HepG2 (cell line): ENCODE data around the gene NSUN6. TPM values are rescaled to one million over a fixed set of nuclear protein-coding genes. Genes with fewer than 3 reads are reported as not detected.

Experiments used
- ATAC-seq: fragments of 200-7000 bp; cut with Tn5 transposase; 3 replicates; pipeline ENCODE4 v1.9.1; 2020; ENCODE audit warnings: mild to moderate bottlenecking, moderate library complexity
- BruUV-seq: library from RNA; stranded (reverse); fragments of 400-500 nt; replicated peaks from 2 replicates; lab custom pipeline; 2021; lab: Mats Ljungman, UMichigan
- CTCF ChIA-PET: fragments of 300-600 bp; formaldehyde crosslinking; extraction: SDS; loops from one replicate; lab custom pipeline; 2021; ENCODE audit warnings: low total read pairs, inconsistent platforms, low intra/inter-chr PET ratio; lab: Yijun Ruan, JAX
- POLR2A ChIA-PET: fragments of 350-600 bp; sonication (Branson Sonifier 250); formaldehyde crosslinking; loops from one replicate; lab custom pipeline; 2020; ENCODE audit warnings: antibody characterized with exemption, inconsistent platforms; lab: Yijun Ruan, JAX
- DNase-seq: peaks from one replicate; pipeline ENCODE4 v3.0.0-alpha.2; 2015; ENCODE audit warnings: low spot score
- FAIRE-seq: peaks from 3 replicates; lab custom pipeline; 2011; peaks lifted over from hg19 to GRCh38; lab: Jason Lieb, UNC
- H2AFZ ChIP-seq: one replicate; pipeline ENCODE4 v1.6.1; 2011; ENCODE audit warnings: low read length, inconsistent platforms
- H3K27ac ChIP-seq: fragments of 300-600 bp; 3 replicates; pipeline ENCODE4 v1.8.0; 2011; ENCODE audit warnings: mixed run types, mild to moderate bottlenecking, mixed read lengths, low read length, inconsistent platforms; ENCODE audit not compliant: insufficient read depth; ENCODE audit errors: extremely low read length
- H3K27me3 ChIP-seq, 2 experiments: fragments of 200-600 bp in 1 of 2; 2 replicates in 1 of 2; 3 replicates in 1 of 2; pipeline versions ENCODE4 v1.6.0 to v1.8.0; 2011; ENCODE audit warnings: low read length in 2 of 2, mild to moderate bottlenecking in 2 of 2, moderate library complexity in 2 of 2, inconsistent platforms in 1 of 2; ENCODE audit not compliant: insufficient read depth in 2 of 2, control insufficient read depth in 1 of 2
- H3K36me3 ChIP-seq, 2 experiments: fragments of 200-600 bp in 1 of 2; replicated peaks in 1 of 2; 2 replicates in 1 of 2; 3 replicates in 1 of 2; pipeline versions ENCODE4 v1.5.1 to v1.8.0; 2011; ENCODE audit warnings: low read length in 2 of 2, inconsistent platforms in 1 of 2; ENCODE audit not compliant: insufficient read depth in 2 of 2, control insufficient read depth in 1 of 2
- H3K4me1 ChIP-seq: 2 replicates; pipeline ENCODE4 v1.5.1; 2012; ENCODE audit warnings: low read length, inconsistent platforms; ENCODE audit not compliant: insufficient read depth
- H3K4me2 ChIP-seq: 2 replicates; pipeline ENCODE4 v1.6.0; 2011; ENCODE audit warnings: low read depth, low read length, inconsistent platforms
- H3K4me3 ChIP-seq, 3 experiments: fragments of 200-600 bp in 1 of 3; sonication (generic), shearing (Covaris generic) in 1 of 3; replicated peaks in 1 of 3; 2 replicates each; pipeline ENCODE4 v1.5.1; 2011 to 2016; ENCODE audit warnings: low read length in 3 of 3, inconsistent platforms in 2 of 3, low read depth in 2 of 3, mild to moderate bottlenecking in 2 of 3, control low read depth in 1 of 3, mixed read lengths in 1 of 3; ENCODE audit not compliant: insufficient read depth in 1 of 3
- H3K79me2 ChIP-seq: one replicate; pipeline ENCODE4 v1.6.1; 2011; ENCODE audit warnings: low read length, inconsistent platforms; ENCODE audit not compliant: insufficient read depth
- H3K9ac ChIP-seq: 2 replicates; pipeline ENCODE4 v1.6.0; 2011; ENCODE audit warnings: mild to moderate bottlenecking, low read depth, low read length, inconsistent platforms; ENCODE audit not compliant: insufficient read depth
- H3K9me3 ChIP-seq: 2 replicates; pipeline ENCODE4 v1.5.1; 2012; ENCODE audit warnings: mild to moderate bottlenecking, low read length
- H4K20me1 ChIP-seq: 2 replicates; pipeline ENCODE4 v1.6.0; 2011; ENCODE audit warnings: inconsistent platforms, mild to moderate bottlenecking, low read length, moderate library complexity; ENCODE audit not compliant: insufficient read depth
- BRF2 ChIP-seq: sonication (generic); formaldehyde crosslinking; IDR thresholded peaks from 2 replicates; pipeline ENCODE4 v1.8.1; 2022; ENCODE audit warnings: mild to moderate bottlenecking, missing genetic modification reagents
- FOXP4 ChIP-seq: sonication (generic); formaldehyde crosslinking; IDR thresholded peaks from 2 replicates; pipeline ENCODE4 v1.4.0; 2020; ENCODE audit warnings: missing genetic modification reagents
- TP53 ChIP-seq: sonication (generic); formaldehyde crosslinking; conservative IDR thresholded peaks from 2 replicates; pipeline ENCODE4 v1.4.0; 2020; ENCODE audit warnings: missing genetic modification reagents
- YEATS4 ChIP-seq: sonication (generic); formaldehyde crosslinking; IDR thresholded peaks from 2 replicates; pipeline ENCODE4 v1.4.0; 2020; ENCODE audit warnings: missing genetic modification reagents, borderline replicate concordance
- ZMYM3 ChIP-seq: sonication (generic); formaldehyde crosslinking; IDR thresholded peaks from 2 replicates; pipeline ENCODE4 v1.5.1; 2020; ENCODE audit warnings: mild to moderate bottlenecking, missing genetic modification reagents
- ZNF460 ChIP-seq: sonication (generic); formaldehyde crosslinking; IDR thresholded peaks from 2 replicates; pipeline ENCODE4 v1.5.1; 2020; ENCODE audit warnings: missing genetic modification reagents, mild to moderate bottlenecking, borderline replicate concordance
- WGBS: methylation state at CpG from one replicate; pipeline ENCODE4 v1.1.6; 2017; ENCODE audit warnings: low lambda C conversion rate; 5-methylcytosine and 5-hydroxymethylcytosine counted together
- in situ Hi-C: cut with HindIII; loops from 2 replicates; pipeline ENCODE4 v1.10.0; 2017; ENCODE audit warnings: low pct_unique_long_range_greater_than_20kb; ENCODE audit not compliant: extremely low pct_ligation_motif_present
- intact Hi-C: fragments of 100-400 bp; cut with micrococcal nuclease; formaldehyde crosslinking; loops from one replicate; pipeline ENCODE4 v1.10.0; 2022; ENCODE audit not compliant: unreplicated experiment
- polyA plus RNA-seq, 8 experiments: library from polyadenylated mRNA; depleted of rRNA in 3 of 8; stranded (reverse) in 7 of 8; unstranded in 1 of 8; fragments of >200 nt; fragmentation: Illumina TruSeq in 4 of 8; extraction: Trizol in 4 of 8; gene quantifications; 2 replicates each; pipeline versions ENCODE4 v1.2.1 to v1.2.3, GENCODE V29; 2011 to 2016; ENCODE audit warnings: low read depth in 4 of 8, missing spikeins in 1 of 8, mixed read lengths in 1 of 8; ENCODE audit not compliant: insufficient read depth in 1 of 8
- total RNA-seq, 5 experiments: library from RNA; depleted of rRNA; stranded (reverse); fragments of >200 nt; fragmentation: Illumina TruSeq; extraction: Trizol; gene quantifications; 2 replicates each; pipeline ENCODE4 v1.2.3, GENCODE V29; 2016; ENCODE audit warnings: low read depth in 1 of 5
- TF ChIP-seq, protein P1 (sequence below): sonication (generic); formaldehyde crosslinking; IDR thresholded peaks from 2 replicates; pipeline ENCODE4 v1.4.0; 2020; ENCODE audit warnings: missing genetic modification reagents; ENCODE audit errors: not compliant biosample characterization

Gene NSUN6
- total and polyA plus RNA-seq, 2 of the 13 experiments (the other 11 are each of a cell fraction or from before 2014, with no cell fraction given) = 17.2 to 19.3 TPM

DNA sequence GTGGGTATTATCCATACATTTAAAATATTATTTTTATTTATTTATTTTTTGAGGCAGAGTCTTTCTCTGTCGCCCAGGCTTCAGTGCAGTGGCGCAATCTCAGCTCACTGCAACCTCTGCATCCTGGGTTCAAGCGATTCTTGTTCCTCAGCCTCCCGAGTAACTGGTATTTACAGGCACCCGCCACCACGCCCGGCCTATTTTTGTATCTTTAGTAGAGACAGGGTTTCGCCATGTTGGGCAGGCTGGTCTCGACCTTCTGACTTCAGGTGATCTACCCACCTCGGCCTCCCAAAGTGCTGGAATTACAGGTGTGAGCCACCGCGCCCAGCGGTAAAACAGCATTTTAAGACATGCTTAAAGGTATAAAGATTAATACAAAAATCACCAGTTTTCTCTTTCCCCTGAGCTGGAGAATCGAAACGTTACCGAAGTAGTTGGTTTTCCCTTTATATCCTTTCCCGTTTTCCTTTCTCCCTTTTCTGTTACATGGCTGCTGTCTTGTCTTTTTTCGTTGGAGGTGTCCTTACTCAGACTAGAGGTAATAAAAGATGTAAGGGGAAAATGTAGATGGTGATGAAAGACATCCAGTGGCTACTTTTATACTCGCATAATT is 9.5 kb upstream of the NSUN6 start:
- TF ChIP-seq YEATS4 (CRISPR knock-in tag) (no peak), ZNF460 (peak; percentile 93), ZMYM3 (CRISPR knock-in tag) (peak; percentile 73)
- peak overlapping the region; percentile 75 for H3K4me2 ChIP-seq
- H3K9me3 ChIP-seq = no peaks in the 10 kb centered on the region
- WGBS = 39% methylated on average over 19 of the region's 19 CpGs
- in situ Hi-C loops (loop anchor here (25.0 kb wide), 1 partner anchor 999 kb away; no protein-coding TSS in a partner anchor), intact Hi-C loops (no loop called here)
- H4K20me1 ChIP-seq = peaks cover 49% of the 10 kb centered on the region
- POLR2A ChIA-PET = no interaction called here
- no peak for DNase-seq
- no peaks in the 10 kb centered on the region; a peak in 1 of 5 replicates for H3K27me3 ChIP-seq
- H3K4me3 ChIP-seq = peak overlapping the region; percentile 86 to 96 (median 92)
- CTCF ChIA-PET = no interaction called here
- peaks cover 0 to 7% of the 10 kb centered on the region in 2 experiments; a peak in 1 of 5 replicates for H3K36me3 ChIP-seq
- H3K79me2 ChIP-seq = peaks cover 73% of the 10 kb centered on the region
- no peak overlapping the region for H2AFZ ChIP-seq
- peaks cover 47% of the 10 kb centered on the region for H3K4me1 ChIP-seq
- ATAC-seq = no peak
- peak overlapping the region; percentile 14 for H3K27ac ChIP-seq
- peak overlapping the region; percentile 99; the same call in 1 of the 2 replicates for H3K9ac ChIP-seq
- FAIRE-seq = no peak
- no TSS peak for BruUV-seq

GRCh38 chr10:18659819-18660535 is 8.6 kb upstream of the NSUN6 start:
- FAIRE-seq = no peak
- Histone ChIP-seq H2AFZ (no peak overlapping the region), H3K9me3 (no peaks in the 10 kb centered on the region), H3K4me3 (peak overlapping the region; percentile 86 to 96 (median 92)), H3K79me2 (peaks cover 63% of the 10 kb centered on the region), H3K27ac (peak overlapping the region; percentile 100), H3K36me3 (peaks cover 0 to 7% of the 10 kb centered on the region in 2 experiments; a peak in 1 of 5 replicates), H3K4me2 (peak overlapping the region; percentile 75), H4K20me1 (peaks cover 40% of the 10 kb centered on the region), H3K4me1 (peaks cover 38% of the 10 kb centered on the region), H3K27me3 (no peaks in the 10 kb centered on the region; a peak in 1 of 5 replicates), H3K9ac (peak overlapping the region; percentile 99)
- peak; percentile 15 for ATAC-seq
- WGBS = under 1% methylated on average over 23 of the region's 23 CpGs
- ChIA-PET POLR2A (interaction anchor here (0.7 to 2.7 kb wide), 7 partner anchors 11 to 52 kb away, joined by 3 to 21 read pairs (median 10); no protein-coding TSS in a partner anchor), CTCF (no interaction called here)
- intact Hi-C loops = loop anchor here (1.0 to 10.0 kb wide), 3 partner anchors 50 to 985 kb away; no protein-coding TSS in a partner anchor
- in situ Hi-C loops = loop anchor here (25.0 kb wide), 1 partner anchor 998 kb away; no protein-coding TSS in a partner anchor
- peak; percentile 27 for DNase-seq
- BruUV-seq = TSS peak; percentile 64
- TF ChIP-seq, protein P1, sequence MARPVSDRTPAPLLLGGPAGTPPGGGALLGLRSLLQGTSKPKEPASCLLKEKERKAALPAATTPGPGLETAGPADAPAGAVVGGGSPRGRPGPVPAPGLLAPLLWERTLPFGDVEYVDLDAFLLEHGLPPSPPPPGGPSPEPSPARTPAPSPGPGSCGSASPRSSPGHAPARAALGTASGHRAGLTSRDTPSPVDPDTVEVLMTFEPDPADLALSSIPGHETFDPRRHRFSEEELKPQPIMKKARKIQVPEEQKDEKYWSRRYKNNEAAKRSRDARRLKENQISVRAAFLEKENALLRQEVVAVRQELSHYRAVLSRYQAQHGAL (CRISPR knock-in tag) = no peak
- TF ChIP-seq FOXP4 (CRISPR knock-in tag) (peak; percentile 10; the same call in 1 of the 2 replicates), BRF2 (CRISPR knock-in tag) (no peak), TP53 (CRISPR knock-in tag) (no peak)
